CD4-positive, alpha-beta T cell treated with Interleukin-6 for 4 hours (primary cell): ENCODE data around the gene DHDH.
A peak's percentile ranks its signal among the peaks of the same experiment; 100 is the strongest.

ENCODE experiments used
- DNase-seq: peaks from one replicate; pipeline ENCODE4 v3.0.0-alpha.2; 2020; ENCODE audit warnings: mixed read lengths

DHDH gene

GRCh38 chr19:48950830-48951519, 17.5 kb downstream of the DHDH start:
- no peak for DNase-seq

GRCh38 chr19:48953141-48953540, 19.6 kb downstream of the DHDH start:
- no peak for DNase-seq

GRCh38 chr19:48953990-48954594, 20.6 kb downstream of the DHDH start:
- DNase-seq, result no peak

GRCh38 chr19:48954595-48955307, 21.3 kb downstream of the DHDH start, which contains the start of gene BAX:
TSS of gene BAX (plus strand) at chr19:48954875. CDS start at chr19:48954929, 54 bp downstream.
- DNase-seq, result peak; percentile 91

GRCh38 chr19:48955308-48955958, 21.9 kb downstream of the DHDH start:
- no peak for DNase-seq

- DNase-seq, result no peak
Measured at GRCh38 chr19:48958006-48958405, 24.5 kb downstream of the DHDH start.

GRCh38 chr19:48959341-48960239, 26.1 kb downstream of the DHDH start:
- DNase-seq, result no peak

GRCh38 chr19:48961051-48961649, 27.7 kb downstream of the DHDH start:
- no peak for DNase-seq

GRCh38 chr19:48961673-48962028, 28.2 kb downstream of the DHDH start:
- DNase-seq, result no peak

- peak; percentile 46 for DNase-seq
Measured at GRCh38 chr19:48962029-48962848, 28.7 kb downstream of the DHDH start.

- DNase-seq, result no peak
Measured at GRCh38 chr19:48962849-48963165, 29.3 kb downstream of the DHDH start.

- peak; percentile 64 for DNase-seq
Measured at GRCh38 chr19:48963371-48964204, 30.1 kb downstream of the DHDH start.

GRCh38 chr19:48964205-48965039, 30.9 kb downstream of the DHDH start:
- DNase-seq, result peak; percentile 16

GRCh38 chr19:48965040-48965805, 31.7 kb downstream of the DHDH start, which contains the start of gene FTL:
TSS of gene FTL (plus strand) at chr19:48965309. CDS start at chr19:48965508, 199 bp downstream.
- DNase-seq, result peak; percentile 95

- DNase-seq, result peak; percentile 91
Measured at GRCh38 chr19:48965806-48966540, 32.5 kb downstream of the DHDH start.

GRCh38 chr19:48966541-48967345, 33.2 kb downstream of the DHDH start:
- no peak for DNase-seq
